Parathyroid adenoma (tissue), 2 donors: ENCODE measurements around the gene ZNF800.

Experiments
- H2AFZ ChIP-seq: fragments of 300-600 bp; sonication (generic); one replicate; pipeline ENCODE4 v1.7.0; 2017; ENCODE audit warnings: antibody characterized with exemption, mild to moderate bottlenecking
- H3K27ac ChIP-seq: fragments of 300-600 bp; sonication (generic); one replicate; pipeline ENCODE4 v1.7.0; 2017
- H3K27me3 ChIP-seq: fragments of 300-600 bp; sonication (generic); one replicate; pipeline ENCODE4 v1.7.0; 2017; ENCODE audit warnings: low read length; ENCODE audit not compliant: control insufficient read depth, insufficient read depth
- H3K36me3 ChIP-seq: fragments of 300-600 bp; sonication (generic); one replicate; pipeline ENCODE4 v1.7.0; 2017; ENCODE audit warnings: low read length; ENCODE audit not compliant: control insufficient read depth, insufficient read depth
- H3K4me1 ChIP-seq: fragments of 300-600 bp; sonication (generic); one replicate; pipeline ENCODE4 v1.7.0; 2017; ENCODE audit warnings: control low read depth
- H3K4me2 ChIP-seq: fragments of 300-600 bp; sonication (generic); one replicate; pipeline ENCODE4 v1.7.0; 2017; ENCODE audit warnings: low read length
- H3K4me3 ChIP-seq: fragments of 300-600 bp; sonication (generic); one replicate; pipeline ENCODE4 v1.7.0; 2017; ENCODE audit warnings: low read depth, low read length
- H3K79me2 ChIP-seq: fragments of 300-600 bp; sonication (generic); one replicate; pipeline ENCODE4 v1.7.0; 2017; ENCODE audit warnings: control low read depth
- H3K9ac ChIP-seq: fragments of 300-600 bp; sonication (generic); one replicate; pipeline ENCODE4 v1.7.0; 2017; ENCODE audit warnings: mild to moderate bottlenecking
- H3K9me3 ChIP-seq: fragments of 300-600 bp; sonication (generic); one replicate; pipeline ENCODE4 v1.7.0; 2017; ENCODE audit warnings: low read length; ENCODE audit not compliant: control insufficient read depth
- TF ChIP-seq, protein P1 (sequence below): fragments of 300-600 bp; sonication (generic); IDR thresholded peaks from one replicate; pipeline ENCODE4 v1.7.0; 2017; ENCODE audit warnings: antibody characterized with exemption, mild to moderate bottlenecking
- donor health status: primary hyperparathyroidism.

Gene ZNF800

DNA sequence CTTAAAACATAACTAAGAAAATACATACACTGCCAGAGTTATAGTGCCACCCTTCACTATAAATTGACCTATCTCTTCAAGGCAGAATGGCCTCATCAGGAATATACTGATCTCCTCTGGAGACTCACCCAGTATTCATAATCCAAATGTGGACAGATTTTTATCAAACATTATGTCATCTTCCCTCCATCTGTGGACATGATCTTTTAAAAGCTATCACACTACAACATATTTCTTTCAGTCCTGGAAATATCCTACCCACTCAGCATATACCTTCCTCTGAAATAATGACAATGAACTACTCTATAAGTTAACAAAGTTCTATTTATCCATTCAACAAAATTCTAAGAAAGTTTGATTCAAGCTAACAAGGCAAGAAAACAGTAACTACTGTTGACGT, 3.2 kb downstream of the ZNF800 start:
- Histone ChIP-seq H3K27me3 (no peaks in the 10 kb centered on the region), H3K36me3 (no peaks in the 10 kb centered on the region), H3K27ac (no peak overlapping the region)

DNA sequence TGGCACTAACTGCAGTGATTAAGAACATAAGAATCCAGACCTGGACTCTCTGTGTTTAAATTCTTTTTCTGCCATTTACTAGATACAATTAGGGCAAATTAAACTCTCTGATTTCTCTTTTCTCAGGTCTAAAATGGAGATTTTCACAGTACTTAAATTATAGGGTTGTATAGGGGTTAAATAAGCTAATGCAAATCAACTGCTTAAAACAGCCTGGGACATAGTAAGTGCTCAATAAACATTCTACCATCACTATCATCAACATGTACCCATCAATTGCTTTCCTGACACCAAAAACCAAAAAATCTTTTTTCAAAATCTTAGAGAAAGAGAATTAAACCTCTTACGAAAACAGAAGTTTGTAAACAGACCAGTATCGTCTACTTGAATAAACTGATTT, 4.5 kb downstream of the ZNF800 start:
- Histone ChIP-seq H3K4me2 (no peak overlapping the region), H3K27me3 (no peaks in the 10 kb centered on the region), H3K27ac (no peak overlapping the region), H3K9me3 (no peaks in the 10 kb centered on the region), H3K79me2 (peaks cover 24% of the 10 kb centered on the region), H3K4me3 (no peak overlapping the region), H3K4me1 (no peaks in the 10 kb centered on the region), H3K9ac (no peak overlapping the region), H3K36me3 (no peaks in the 10 kb centered on the region), H2AFZ (no peak overlapping the region)
- TF ChIP-seq, protein P1, sequence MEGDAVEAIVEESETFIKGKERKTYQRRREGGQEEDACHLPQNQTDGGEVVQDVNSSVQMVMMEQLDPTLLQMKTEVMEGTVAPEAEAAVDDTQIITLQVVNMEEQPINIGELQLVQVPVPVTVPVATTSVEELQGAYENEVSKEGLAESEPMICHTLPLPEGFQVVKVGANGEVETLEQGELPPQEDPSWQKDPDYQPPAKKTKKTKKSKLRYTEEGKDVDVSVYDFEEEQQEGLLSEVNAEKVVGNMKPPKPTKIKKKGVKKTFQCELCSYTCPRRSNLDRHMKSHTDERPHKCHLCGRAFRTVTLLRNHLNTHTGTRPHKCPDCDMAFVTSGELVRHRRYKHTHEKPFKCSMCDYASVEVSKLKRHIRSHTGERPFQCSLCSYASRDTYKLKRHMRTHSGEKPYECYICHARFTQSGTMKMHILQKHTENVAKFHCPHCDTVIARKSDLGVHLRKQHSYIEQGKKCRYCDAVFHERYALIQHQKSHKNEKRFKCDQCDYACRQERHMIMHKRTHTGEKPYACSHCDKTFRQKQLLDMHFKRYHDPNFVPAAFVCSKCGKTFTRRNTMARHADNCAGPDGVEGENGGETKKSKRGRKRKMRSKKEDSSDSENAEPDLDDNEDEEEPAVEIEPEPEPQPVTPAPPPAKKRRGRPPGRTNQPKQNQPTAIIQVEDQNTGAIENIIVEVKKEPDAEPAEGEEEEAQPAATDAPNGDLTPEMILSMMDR: no peak

More for the DNA sequence above, 3.2 kb downstream of the ZNF800 start:
- no peak overlapping the region for H2AFZ ChIP-seq
- peaks cover 20% of the 10 kb centered on the region for H3K79me2 ChIP-seq
- H3K9me3 ChIP-seq: no peaks in the 10 kb centered on the region
- H3K9ac ChIP-seq: no peak overlapping the region
- no peaks in the 10 kb centered on the region for H3K4me1 ChIP-seq
- TF ChIP-seq, protein P1: no peak
- no peak overlapping the region for H3K4me3 ChIP-seq
- H3K4me2 ChIP-seq: no peak overlapping the region

DNA sequence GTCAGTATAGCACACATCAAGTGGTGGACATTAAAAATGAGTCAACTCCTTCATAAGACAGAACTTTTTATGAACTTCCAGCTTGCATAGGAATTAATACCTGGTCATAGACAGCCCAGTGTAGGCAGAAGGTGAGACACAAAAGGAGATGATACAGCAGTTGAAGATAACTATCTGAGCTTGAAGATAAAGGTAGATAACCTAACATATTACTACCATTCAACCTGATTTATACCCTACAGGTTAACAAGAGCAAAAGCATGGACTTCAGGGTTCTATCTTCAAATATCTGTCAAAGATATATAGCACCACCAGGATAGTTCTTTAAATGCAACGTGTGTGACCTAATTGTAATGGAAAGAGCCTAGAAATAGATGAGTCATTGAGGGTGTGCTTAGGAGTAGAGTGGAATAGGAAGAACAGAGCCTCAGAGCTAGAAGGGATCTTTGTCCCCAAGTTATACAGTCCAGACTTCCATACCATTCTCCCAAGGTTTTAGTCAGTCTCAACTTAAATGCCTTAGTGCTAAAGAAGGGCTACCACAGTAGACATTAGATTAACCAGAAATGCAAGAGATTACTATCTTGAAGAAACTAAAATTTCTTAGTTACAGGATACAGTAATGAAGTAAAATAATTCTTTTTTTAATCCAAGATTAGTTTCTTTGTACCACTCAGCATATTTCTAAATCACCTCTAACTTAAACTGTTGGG, 9.2 kb downstream of the ZNF800 start:
- no peaks in the 10 kb centered on the region for H3K27me3 ChIP-seq
- no peak overlapping the region for H3K9ac ChIP-seq
- H3K9me3 ChIP-seq: no peaks in the 10 kb centered on the region
- H2AFZ ChIP-seq: no peak overlapping the region
- TF ChIP-seq, protein P1: no peak
- H3K27ac ChIP-seq: no peak overlapping the region
- H3K4me1 ChIP-seq: peaks cover 4% of the 10 kb centered on the region
- no peak overlapping the region for H3K4me2 ChIP-seq
- H3K4me3 ChIP-seq: no peak overlapping the region
- no peaks in the 10 kb centered on the region for H3K36me3 ChIP-seq
- peaks cover 11% of the 10 kb centered on the region for H3K79me2 ChIP-seq

DNA sequence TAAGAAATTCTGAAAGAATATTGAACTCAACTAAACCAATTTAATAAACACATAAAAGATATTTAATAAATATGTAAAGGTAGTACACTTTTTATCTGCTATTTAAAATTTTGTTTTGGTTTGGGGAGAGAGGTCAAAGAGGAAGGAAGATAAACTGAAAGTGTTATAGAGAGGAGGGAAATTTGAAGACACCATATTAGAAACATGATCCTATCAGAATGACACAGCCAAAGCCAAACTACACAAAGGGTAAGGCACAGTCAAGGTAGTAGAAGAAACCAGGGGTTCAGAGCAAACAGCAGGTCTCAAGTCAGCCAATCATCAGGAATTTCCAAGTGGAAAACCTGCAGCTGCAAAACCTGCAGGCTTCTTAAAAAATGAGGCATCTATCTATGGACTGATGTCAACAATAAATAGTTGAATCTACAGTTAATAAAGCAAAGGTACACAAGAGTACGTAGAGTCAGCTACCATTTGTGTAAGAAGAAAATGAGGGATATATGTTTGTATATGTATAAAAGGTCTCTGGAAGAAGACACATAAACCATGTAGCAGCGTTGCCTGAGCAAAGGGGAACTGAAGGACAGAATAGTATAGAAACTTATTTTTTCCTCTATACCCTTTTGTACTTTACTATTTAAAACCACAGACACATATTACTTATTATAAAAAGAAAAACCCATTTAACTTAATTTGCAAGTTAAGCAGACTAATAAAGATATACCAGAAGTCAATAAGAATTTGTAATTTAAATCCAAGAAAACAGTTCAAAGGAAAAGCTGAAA, 10.0 kb downstream of the ZNF800 start:
- Histone ChIP-seq H3K9ac (no peak overlapping the region), H3K4me2 (no peak overlapping the region), H3K27ac (no peak overlapping the region), H3K27me3 (no peaks in the 10 kb centered on the region), H3K4me1 (peaks cover 4% of the 10 kb centered on the region), H3K9me3 (no peaks in the 10 kb centered on the region), H2AFZ (no peak overlapping the region), H3K36me3 (no peaks in the 10 kb centered on the region), H3K79me2 (peaks cover 7% of the 10 kb centered on the region), H3K4me3 (no peak overlapping the region)
- TF ChIP-seq, protein P1: no peak
